ENCODE measurements around the gene KPNA4.

Gene KPNA4

GRCh38 chr3:160554980-160555379, 10.4 kb downstream of the KPNA4 start:
- TF ChIP-seq CTCF (conservative IDR thresholded peaks at IDR 0.05), result no peak
- H3K27ac ChIP-seq, result no peak overlapping the region

- no peak for TF ChIP-seq CTCF (conservative IDR thresholded peaks at IDR 0.05)
- H3K27ac ChIP-seq, result no peak overlapping the region
These were observed 11.5 kb downstream of the KPNA4 start for GRCh38 chr3:160553827-160554226.

GRCh38 chr3:160546727-160547126, 18.6 kb downstream of the KPNA4 start:
- no peak overlapping the region for H3K27ac ChIP-seq
- no peak for TF ChIP-seq CTCF (conservative IDR thresholded peaks at IDR 0.05)

GRCh38 chr3:160545504-160545871, 19.9 kb downstream of the KPNA4 start:
- H3K27ac ChIP-seq, result peak overlapping the region; percentile 11
- no peak for TF ChIP-seq CTCF (conservative IDR thresholded peaks at IDR 0.05)

GRCh38 chr3:160544844-160545503, 20.4 kb downstream of the KPNA4 start:
- peak overlapping the region; percentile 11 for H3K27ac ChIP-seq
- TF ChIP-seq CTCF (conservative IDR thresholded peaks at IDR 0.05), result no peak

- TF ChIP-seq CTCF (conservative IDR thresholded peaks at IDR 0.05), result no peak
- H3K27ac ChIP-seq, result no peak overlapping the region
These were observed 24.8 kb downstream of the KPNA4 start for GRCh38 chr3:160540551-160540950.

GRCh38 chr3:160538895-160539294, 26.5 kb downstream of the KPNA4 start:
- no peak for TF ChIP-seq CTCF (conservative IDR thresholded peaks at IDR 0.05)
- H3K27ac ChIP-seq, result no peak overlapping the region

Data from VCaP (cell line).